Activated naive CD4-positive, alpha-beta T cell treated with anti-CD3 and anti-CD28 coated beads, Interleukin-2, amount 50 U/mL, for 72 hours (primary cell): ENCODE measurements around the gene KRTAP4-1. TPM values are rescaled to one million over a fixed set of nuclear protein-coding genes. Genes with fewer than 3 reads are reported as not detected.
"Not testable (repeated sequence)": the region's sequence is repeated elsewhere in the genome, so short reads cannot be mapped to it uniquely, and the experiment has no call there.

Experiments used
- ATAC-seq, 2 donors: fragments of 150-1000 bp; cut with Tn5 transposase; 2 replicates each; pipeline ENCODE4 v1.10.0; 2021; ENCODE audit warnings: mild to moderate bottlenecking in 2 of 2, moderate library complexity in 2 of 2
- DNase-seq, 2 donors: peaks; one replicate each; pipeline ENCODE4 v3.0.0; 2021 to 2022; ENCODE audit warnings: low spot score in 2 of 2
- H3K27ac Mint-ChIP-seq, 2 donors: one replicate each; pipeline ENCODE4 v1.8.0; 2022; ENCODE audit warnings: mild to moderate bottlenecking in 2 of 2, mixed read lengths in 2 of 2
- H3K36me3 Mint-ChIP-seq, 2 donors: one replicate each; pipeline ENCODE4 v1.8.0; 2022; ENCODE audit warnings: mixed read lengths in 2 of 2
- H3K9me3 Mint-ChIP-seq, 2 donors: one replicate each; pipeline ENCODE4 v1.8.0; 2022; ENCODE audit warnings: mixed read lengths in 2 of 2
- total RNA-seq, 2 donors: library from RNA; stranded (reverse); gene quantifications; one replicate each; pipeline ENCODE4 v1.2.3, GENCODE V29; 2022

KRTAP4-1 gene
- total RNA-seq, 2 donors from 2014 or later, result not detected

GRCh38 chr17:41145261-41145660, 39.5 kb downstream of the KRTAP4-1 start:
- H3K27ac Mint-ChIP-seq, result no peak overlapping the region
- peaks cover 19 to 26% of the 10 kb centered on the region in 2 donors for H3K36me3 Mint-ChIP-seq
- H3K9me3 Mint-ChIP-seq, result peaks cover 20 to 26% of the 10 kb centered on the region in 2 donors
- DNase-seq (no peak), ATAC-seq (no peak)

- H3K36me3 Mint-ChIP-seq, result peaks cover 23 to 27% of the 10 kb centered on the region in 2 donors
- ATAC-seq (no peak), DNase-seq (no peak)
- peaks cover 20 to 27% of the 10 kb centered on the region in 2 donors for H3K9me3 Mint-ChIP-seq
- H3K27ac Mint-ChIP-seq, result no peak overlapping the region
Measured at GRCh38 chr17:41144846-41145245, 39.9 kb downstream of the KRTAP4-1 start.

- Mint-ChIP-seq H3K36me3 (peaks cover 28 to 32% of the 10 kb centered on the region in 2 donors), H3K9me3 (peaks cover 28 to 45% of the 10 kb centered on the region in 2 donors), H3K27ac (no peak overlapping the region)
- ATAC-seq (no peak), DNase-seq (no peak)
Measured at GRCh38 chr17:41141361-41141760, 43.4 kb downstream of the KRTAP4-1 start.

- H3K9me3 Mint-ChIP-seq, result peaks cover 28 to 45% of the 10 kb centered on the region in 2 donors
- DNase-seq, result no peak
- no peak for ATAC-seq
Measured at GRCh38 chr17:41140360-41141131, 44.2 kb downstream of the KRTAP4-1 start, which contains the start of gene KRTAP4-6. KRTAP4-6 (minus strand) TSS chr17:41140544; CDS start chr17:41140487, 57 bp downstream.

GRCh38 chr17:41139865-41140264, 44.8 kb downstream of the KRTAP4-1 start:
- peaks cover 28 to 45% of the 10 kb centered on the region in 2 donors for H3K9me3 Mint-ChIP-seq
- peaks cover 28 to 32% of the 10 kb centered on the region in 2 donors for H3K36me3 Mint-ChIP-seq
- not testable (repeated sequence) for DNase-seq, ATAC-seq
- H3K27ac Mint-ChIP-seq, result peak overlapping the region in 1 of 2 donors; percentile 11

More at GRCh38 chr17:41140360-41141131, 44.2 kb downstream of the KRTAP4-1 start, which contains the start of gene KRTAP4-6:
- peak within 1 kb of the TSS in 1 of 2 donors; percentile 11 for H3K27ac Mint-ChIP-seq
- peaks cover 28 to 32% of the 10 kb centered on the region in 2 donors for H3K36me3 Mint-ChIP-seq

Other genes starting within 250 kb of the KRTAP4-1 start
- not detected for gene KRT23, start 247.3 kb downstream of the KRTAP4-1 start, total RNA-seq
- gene KRT39, start 218.0 kb downstream of the KRTAP4-1 start, total RNA-seq, result not detected
- gene KRT40, start 200.6 kb downstream of the KRTAP4-1 start, total RNA-seq, result not detected
- gene KRTAP3-3, start 190.7 kb downstream of the KRTAP4-1 start, total RNA-seq, result not detected
- not detected for gene KRTAP3-2, start 185.0 kb downstream of the KRTAP4-1 start, total RNA-seq
- gene KRTAP3-1, start 175.8 kb downstream of the KRTAP4-1 start, total RNA-seq, result not detected
- gene KRTAP1-5, start 157.7 kb downstream of the KRTAP4-1 start, total RNA-seq, result not detected
- not detected for gene KRTAP1-4, start 154.7 kb downstream of the KRTAP4-1 start, total RNA-seq
- not detected for gene KRTAP1-3, start 150.0 kb downstream of the KRTAP4-1 start, total RNA-seq
- gene KRTAP1-1, start 143.5 kb downstream of the KRTAP4-1 start, total RNA-seq, result not detected
- gene KRTAP2-1, start 137.6 kb downstream of the KRTAP4-1 start, total RNA-seq, result not detected
- not detected for gene KRTAP2-2, start 129.7 kb downstream of the KRTAP4-1 start, total RNA-seq
- not detected for gene KRTAP2-3, start 124.8 kb downstream of the KRTAP4-1 start, total RNA-seq
- not detected for gene KRTAP2-4, start 119.0 kb downstream of the KRTAP4-1 start, total RNA-seq
- gene KRTAP4-7, start 100.8 kb downstream of the KRTAP4-1 start, total RNA-seq, result not detected
- gene KRTAP4-8, start 86.8 kb downstream of the KRTAP4-1 start, total RNA-seq, result not detected
- not detected for gene KRTAP4-16, start 82.7 kb downstream of the KRTAP4-1 start, total RNA-seq
- not detected for gene KRTAP4-9, start 79.5 kb downstream of the KRTAP4-1 start, total RNA-seq
- gene KRTAP4-11, start 66.5 kb downstream of the KRTAP4-1 start, total RNA-seq, result not detected
- not detected for gene KRTAP4-12, start 60.7 kb downstream of the KRTAP4-1 start, total RNA-seq
- gene KRTAP4-6, start 44.4 kb downstream of the KRTAP4-1 start, total RNA-seq, result not detected
- gene KRTAP4-5, start 35.1 kb downstream of the KRTAP4-1 start, total RNA-seq, result not detected
- gene KRTAP4-4, start 24.2 kb downstream of the KRTAP4-1 start, total RNA-seq, result not detected
- not detected for gene KRTAP4-3, start 16.7 kb downstream of the KRTAP4-1 start, total RNA-seq
- gene KRTAP4-2, start 6.7 kb downstream of the KRTAP4-1 start, total RNA-seq, result not detected
- not detected for gene KRTAP9-1, start 5.0 kb upstream of the KRTAP4-1 start, total RNA-seq
- not detected for gene KRTAP9-2, start 41.7 kb upstream of the KRTAP4-1 start, total RNA-seq
- not detected for gene KRTAP9-3, start 47.5 kb upstream of the KRTAP4-1 start, total RNA-seq
- not detected for gene KRTAP9-8, start 53.1 kb upstream of the KRTAP4-1 start, total RNA-seq
- not detected for gene KRTAP9-4, start 64.8 kb upstream of the KRTAP4-1 start, total RNA-seq
- not detected for gene KRTAP9-9, start 70.5 kb upstream of the KRTAP4-1 start, total RNA-seq
- gene KRTAP9-6, start 80.5 kb upstream of the KRTAP4-1 start, total RNA-seq, result not detected
- not detected for gene KRTAP9-7, start 90.8 kb upstream of the KRTAP4-1 start, total RNA-seq
- not detected for gene KRTAP29-1, start 117.9 kb upstream of the KRTAP4-1 start, total RNA-seq
- gene KRTAP16-1, start 124.4 kb upstream of the KRTAP4-1 start, total RNA-seq, result not detected
- not detected for gene KRTAP17-1, start 130.8 kb upstream of the KRTAP4-1 start, total RNA-seq
- gene KRT33A, start 165.9 kb upstream of the KRTAP4-1 start, total RNA-seq, result not detected
- gene KRT33B, start 184.9 kb upstream of the KRTAP4-1 start, total RNA-seq, result not detected
- gene KRT34, start 197.4 kb upstream of the KRTAP4-1 start, total RNA-seq, result not detected
- gene KRT31, start 212.7 kb upstream of the KRTAP4-1 start, total RNA-seq, result not detected
- gene KRT37, start 239.7 kb upstream of the KRTAP4-1 start, total RNA-seq, result not detected